GM18909 (cell line): ENCODE results near the gene HPCAL4.

Experiments
- ATAC-seq: cut with Tn5 transposase; IDR thresholded peaks from one replicate; pipeline ENCODE4 v1.9.1; 2021; ENCODE audit warnings: mild to moderate bottlenecking; ENCODE audit not compliant: unreplicated experiment, poor library complexity

Gene HPCAL4

GRCh38 chr1:39632682-39633417 lies 58.4 kb downstream of the HPCAL4 start:
- ATAC-seq: no peak

GRCh38 chr1:39632323-39632681 lies 58.9 kb downstream of the HPCAL4 start:
- ATAC-seq: no peak

GRCh38 chr1:39631361-39632322 lies 59.6 kb downstream of the HPCAL4 start:
- ATAC-seq: no peak

- no peak for ATAC-seq
Observed at GRCh38 chr1:39628807-39629350, 62.4 kb downstream of the HPCAL4 start.
